ENCODE data around the gene AFAP1.

The AFAP1 gene

GRCh38 chr4:7939377-7940108 is at the start of gene AFAP1:
TSS of gene AFAP1 (minus strand) at chr4:7939861. CDS start at chr4:7872078, 67,783 bp downstream.
- peak within 1 kb of the TSS; percentile 77 to 91 for H3K27ac ChIP-seq
- TF ChIP-seq CTCF (IDR thresholded peaks at IDR 0.05) = no peak
- peak within 1 kb of the TSS; percentile 94 for H3K4me3 ChIP-seq
- DNase-seq (ENCODE audit: low spot score) = peak; percentile 89

GRCh38 chr4:7988437-7988836 is 48.8 kb upstream of the AFAP1 start:
- no peak for DNase-seq (ENCODE audit: low spot score)
- no peak for TF ChIP-seq CTCF (IDR thresholded peaks at IDR 0.05)
- H3K27ac ChIP-seq = no peak overlapping the region
- no peak overlapping the region for H3K4me3 ChIP-seq

GRCh38 chr4:7987148-7987989 is 47.7 kb upstream of the AFAP1 start:
- TF ChIP-seq CTCF (IDR thresholded peaks at IDR 0.05) = peak; percentile 70
- Histone ChIP-seq H3K4me3 (no peak overlapping the region), H3K27ac (no peak overlapping the region)
- DNase-seq (ENCODE audit: low spot score) = no peak

- no peak overlapping the region for H3K27ac ChIP-seq
- DNase-seq (ENCODE audit: low spot score) = no peak
- H3K4me3 ChIP-seq = no peak overlapping the region
- TF ChIP-seq CTCF (IDR thresholded peaks at IDR 0.05) = no peak
Measured at GRCh38 chr4:7985891-7986441, 46.3 kb upstream of the AFAP1 start.

GRCh38 chr4:7985072-7985471 is 45.4 kb upstream of the AFAP1 start:
- no peak for TF ChIP-seq CTCF (IDR thresholded peaks at IDR 0.05)
- Histone ChIP-seq H3K4me3 (no peak overlapping the region), H3K27ac (no peak overlapping the region)
- DNase-seq (ENCODE audit: low spot score) = no peak

GRCh38 chr4:7984286-7984925 is 44.7 kb upstream of the AFAP1 start:
- no peak for DNase-seq (ENCODE audit: low spot score)
- no peak for TF ChIP-seq CTCF (IDR thresholded peaks at IDR 0.05)
- Histone ChIP-seq H3K4me3 (no peak overlapping the region), H3K27ac (no peak overlapping the region)
